ENCODE results near the gene IDS.
"Not testable (repeated sequence)": the region's sequence is repeated elsewhere in the genome, so short reads cannot be mapped to it uniquely, and the experiment has no call there.

Gene IDS, protein sequence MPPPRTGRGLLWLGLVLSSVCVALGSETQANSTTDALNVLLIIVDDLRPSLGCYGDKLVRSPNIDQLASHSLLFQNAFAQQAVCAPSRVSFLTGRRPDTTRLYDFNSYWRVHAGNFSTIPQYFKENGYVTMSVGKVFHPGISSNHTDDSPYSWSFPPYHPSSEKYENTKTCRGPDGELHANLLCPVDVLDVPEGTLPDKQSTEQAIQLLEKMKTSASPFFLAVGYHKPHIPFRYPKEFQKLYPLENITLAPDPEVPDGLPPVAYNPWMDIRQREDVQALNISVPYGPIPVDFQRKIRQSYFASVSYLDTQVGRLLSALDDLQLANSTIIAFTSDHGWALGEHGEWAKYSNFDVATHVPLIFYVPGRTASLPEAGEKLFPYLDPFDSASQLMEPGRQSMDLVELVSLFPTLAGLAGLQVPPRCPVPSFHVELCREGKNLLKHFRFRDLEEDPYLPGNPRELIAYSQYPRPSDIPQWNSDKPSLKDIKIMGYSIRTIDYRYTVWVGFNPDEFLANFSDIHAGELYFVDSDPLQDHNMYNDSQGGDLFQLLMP

GRCh38 chrX:149504915-149505651, at the start of gene IDS:
Gene IDS, minus strand, starts transcription at chrX:149505306. Its CDS starts 169 bp downstream, at chrX:149505137.
- no peak for DNase-seq (ENCODE audit: low read depth, low spot score)
- TF ChIP-seq FOXP2 (optimal IDR thresholded peaks at IDR 0.05; ENCODE audit: control extremely low read depth, extremely low read length, insufficient read depth) (no peak), POLR2AphosphoS5 (IDR thresholded peaks at IDR 0.05; ENCODE audit: borderline replicate concordance, low read depth, low read length) (peak; percentile 63)
- peak within 1 kb of the TSS; percentile 77 for H3K4me3 ChIP-seq
- no peak within 1 kb of the TSS for H3K27ac ChIP-seq
- H3K9ac ChIP-seq (ENCODE audit: insufficient read length): peak within 1 kb of the TSS; percentile 45
- no peaks in the 10 kb centered on the region for H3K36me3 ChIP-seq (ENCODE audit: insufficient read depth, low read length)
- no peaks in the 10 kb centered on the region for H3K9me3 ChIP-seq (ENCODE audit: low read depth, low read length)

DNA sequence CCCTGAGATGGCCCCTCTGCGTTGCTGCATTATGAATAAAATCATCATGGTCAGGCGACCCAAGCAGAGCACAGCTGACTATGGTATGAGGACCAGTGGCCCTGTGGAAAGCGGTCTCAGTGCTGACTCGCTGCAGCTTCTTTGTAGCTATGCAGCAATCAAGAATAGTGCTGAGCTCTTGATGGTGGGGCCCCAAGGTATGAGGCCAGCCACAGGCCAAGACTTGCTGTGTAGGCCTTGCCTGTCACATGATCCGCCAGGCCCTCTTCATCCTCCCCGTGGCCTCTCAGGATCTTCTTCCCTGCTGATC, 46.8 kb upstream of the IDS start:
- not testable (repeated sequence) for DNase-seq (ENCODE audit: low read depth, low spot score); H3K4me3 ChIP-seq; H3K27ac ChIP-seq

GRCh38 chrX:149551245-149551938, 46.3 kb upstream of the IDS start:
- H3K4me3 ChIP-seq; DNase-seq (ENCODE audit: low read depth, low spot score); H3K9ac ChIP-seq (ENCODE audit: insufficient read length); H3K27ac ChIP-seq; H3K9me3 ChIP-seq (ENCODE audit: low read depth, low read length); H3K36me3 ChIP-seq (ENCODE audit: insufficient read depth, low read length): not testable (repeated sequence)

More for the DNA sequence above, 46.8 kb upstream of the IDS start:
- not testable (repeated sequence) for H3K9me3 ChIP-seq (ENCODE audit: low read depth, low read length); H3K36me3 ChIP-seq (ENCODE audit: insufficient read depth, low read length); H3K9ac ChIP-seq (ENCODE audit: insufficient read length)

DNA sequence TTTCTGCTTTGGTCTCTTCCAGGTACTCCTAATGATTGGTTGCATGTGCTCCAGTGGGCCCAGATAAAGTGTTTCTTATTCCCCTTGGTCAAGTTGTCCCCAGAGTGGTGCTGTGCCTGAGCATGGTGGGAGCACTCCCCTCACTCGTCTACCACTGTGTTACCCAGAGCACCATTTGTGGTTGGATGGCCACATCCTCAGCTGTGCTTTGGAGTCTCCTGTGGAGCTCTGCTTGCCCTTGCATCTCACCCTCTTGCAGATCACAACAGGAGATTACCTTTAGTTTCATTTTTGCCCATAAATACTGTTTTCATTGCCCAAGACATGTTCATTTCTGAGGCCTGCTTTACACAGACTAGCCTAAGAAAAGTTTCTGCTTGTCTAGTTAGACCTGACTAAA, 45.3 kb upstream of the IDS start:
- DNase-seq (ENCODE audit: low read depth, low spot score); H3K9ac ChIP-seq (ENCODE audit: insufficient read length); H3K27ac ChIP-seq; H3K9me3 ChIP-seq (ENCODE audit: low read depth, low read length); H3K36me3 ChIP-seq (ENCODE audit: insufficient read depth, low read length); H3K4me3 ChIP-seq: not testable (repeated sequence)

- not testable (repeated sequence) for H3K36me3 ChIP-seq (ENCODE audit: insufficient read depth, low read length); DNase-seq (ENCODE audit: low read depth, low spot score); H3K9me3 ChIP-seq (ENCODE audit: low read depth, low read length); H3K9ac ChIP-seq (ENCODE audit: insufficient read length); H3K4me3 ChIP-seq; H3K27ac ChIP-seq
These were observed 44.6 kb upstream of the IDS start, which contains the start of gene HSFX3 for GRCh38 chrX:149549701-149550100. Gene HSFX3, minus strand, starts transcription at chrX:149549924. Its CDS starts 72 bp downstream, at chrX:149549852.

DNA sequence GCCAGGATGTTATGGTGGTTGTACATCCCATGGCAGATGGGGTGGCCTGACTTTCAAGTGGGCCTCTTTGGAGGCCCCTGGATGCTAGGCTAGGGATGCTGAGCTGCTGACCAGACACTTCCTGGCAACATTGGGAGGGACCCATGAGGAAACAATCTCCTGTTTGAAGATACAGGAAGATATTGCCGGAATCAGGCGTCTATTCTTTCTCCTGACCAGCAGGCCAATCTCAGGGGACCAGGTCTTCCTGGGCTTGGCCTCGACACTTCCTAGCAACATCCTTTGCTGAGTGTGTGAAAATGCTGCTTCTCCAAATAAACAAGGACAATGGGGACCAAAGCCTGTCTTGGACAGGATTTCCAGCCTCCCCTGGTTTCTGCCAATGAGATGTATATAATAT, 42.7 kb upstream of the IDS start:
- H3K9ac ChIP-seq (ENCODE audit: insufficient read length); DNase-seq (ENCODE audit: low read depth, low spot score); H3K27ac ChIP-seq; H3K36me3 ChIP-seq (ENCODE audit: insufficient read depth, low read length); H3K9me3 ChIP-seq (ENCODE audit: low read depth, low read length); H3K4me3 ChIP-seq: not testable (repeated sequence)

GRCh38 chrX:149546962-149547361, 41.9 kb upstream of the IDS start:
- not testable (repeated sequence) for H3K4me3 ChIP-seq; H3K27ac ChIP-seq; H3K9me3 ChIP-seq (ENCODE audit: low read depth, low read length); H3K36me3 ChIP-seq (ENCODE audit: insufficient read depth, low read length); DNase-seq (ENCODE audit: low read depth, low spot score); H3K9ac ChIP-seq (ENCODE audit: insufficient read length)

- DNase-seq (ENCODE audit: low read depth, low spot score); H3K9me3 ChIP-seq (ENCODE audit: low read depth, low read length); H3K27ac ChIP-seq; H3K36me3 ChIP-seq (ENCODE audit: insufficient read depth, low read length); H3K4me3 ChIP-seq; H3K9ac ChIP-seq (ENCODE audit: insufficient read length): not testable (repeated sequence)
These were observed 40.7 kb upstream of the IDS start for GRCh38 chrX:149545545-149546543.

Measured in SK-N-MC (cell line).